Activated T-cell treated with anti-CD3 and anti-CD28 coated beads for 48 hours (primary cell): ENCODE data around the gene DPM2.
A peak's percentile ranks its signal among the peaks of the same experiment; 100 is the strongest.

Source experiments
- DNase-seq: peaks from one replicate; pipeline ENCODE4 v3.0.0-alpha.2; 2020; ENCODE audit warnings: low read depth

DPM2 gene, protein sequence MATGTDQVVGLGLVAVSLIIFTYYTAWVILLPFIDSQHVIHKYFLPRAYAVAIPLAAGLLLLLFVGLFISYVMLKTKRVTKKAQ

DNA sequence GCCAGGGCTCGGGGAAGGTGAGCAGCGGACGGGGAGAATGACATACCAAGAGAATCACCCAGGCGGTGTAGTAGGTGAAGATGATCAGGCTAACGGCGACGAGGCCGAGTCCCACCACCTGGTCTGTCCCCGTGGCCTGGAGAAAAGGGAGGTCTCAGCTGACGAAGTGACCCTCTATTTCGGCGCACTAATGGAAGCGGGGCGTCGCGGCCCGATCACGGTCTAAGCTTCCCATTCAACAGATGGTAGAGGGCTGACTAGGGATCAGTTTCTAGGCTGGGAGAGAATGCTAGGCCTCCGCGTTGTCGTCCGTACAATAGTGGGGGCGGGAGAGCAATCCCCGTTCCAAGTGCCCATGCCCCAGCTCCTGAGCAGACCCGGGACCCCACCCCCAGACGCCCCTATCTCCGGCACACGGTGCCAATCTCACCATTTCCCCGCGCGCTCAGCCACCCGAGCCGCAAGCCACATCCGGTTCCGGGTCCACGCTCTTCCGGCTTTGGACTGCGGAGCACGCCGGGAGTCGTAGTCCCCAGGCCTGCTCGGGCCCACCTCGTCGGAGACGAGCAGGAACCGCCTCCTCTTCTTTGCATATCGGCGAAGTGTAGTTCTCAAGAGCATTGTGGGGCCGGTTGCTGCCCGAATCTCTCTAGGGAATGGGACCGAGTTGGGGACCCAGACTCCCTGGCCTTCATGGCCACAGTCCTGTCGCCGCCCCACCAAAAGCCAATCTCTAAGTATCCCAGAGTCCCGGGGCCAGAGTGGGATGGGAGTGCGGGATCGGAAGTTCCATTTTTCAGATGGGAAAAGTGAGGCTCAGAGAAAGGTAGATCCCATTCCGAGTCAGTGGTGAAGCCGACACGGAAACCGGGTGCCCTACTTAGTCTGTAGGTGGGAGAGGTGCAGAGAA, at the start of gene DPM2:
Gene DPM2, minus strand, starts transcription at position 467 of the 910 bp plus-strand sequence. Its CDS starts 34 bp downstream, at position 433.
- DNase-seq, result peak; percentile 84

DNA sequence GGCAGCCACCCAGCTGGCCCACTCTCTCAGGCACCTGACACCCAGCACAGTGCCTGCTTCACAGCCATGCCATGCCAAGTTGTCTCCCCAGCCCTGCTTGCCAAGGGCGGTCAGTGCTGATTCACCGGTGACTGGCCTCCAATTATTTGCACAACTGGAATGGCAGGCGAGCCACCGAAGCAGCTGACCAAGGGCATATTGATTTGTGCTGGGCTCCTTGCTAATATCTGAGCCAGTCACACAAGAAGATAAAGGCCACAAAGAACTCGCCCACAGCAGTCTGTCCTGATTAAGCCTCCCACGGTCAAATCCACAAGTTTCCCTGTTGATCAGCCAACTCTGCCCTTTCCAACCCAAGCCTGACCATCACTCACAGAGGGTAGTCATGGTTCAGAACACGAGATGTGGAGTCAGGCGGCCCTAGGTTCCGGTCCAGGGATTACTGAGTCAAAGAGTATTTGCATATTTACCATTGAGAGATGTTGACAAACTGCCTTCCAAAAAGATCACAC, 49.5 kb upstream of the DPM2 start:
- no peak for DNase-seq

DNA sequence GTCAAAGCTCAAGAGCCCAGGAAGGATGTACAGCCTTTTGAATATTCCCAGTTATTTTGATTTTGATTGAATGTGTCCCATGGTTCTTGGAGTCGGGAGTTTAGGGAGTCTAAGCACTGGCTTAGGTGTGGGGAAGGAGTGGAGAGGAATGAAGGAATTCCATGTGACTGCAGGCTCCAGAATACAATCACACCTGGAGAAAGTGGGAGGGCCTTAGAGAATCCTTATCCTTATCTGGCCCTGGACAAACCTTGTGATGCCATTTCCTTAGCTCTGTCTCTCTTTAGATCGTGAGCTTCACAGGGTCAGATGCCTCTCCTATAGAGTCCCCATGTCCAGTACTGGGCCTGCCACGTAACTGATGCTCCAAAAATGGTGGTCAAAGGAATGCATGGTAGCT, 47.4 kb upstream of the DPM2 start:
- no peak for DNase-seq

DNA sequence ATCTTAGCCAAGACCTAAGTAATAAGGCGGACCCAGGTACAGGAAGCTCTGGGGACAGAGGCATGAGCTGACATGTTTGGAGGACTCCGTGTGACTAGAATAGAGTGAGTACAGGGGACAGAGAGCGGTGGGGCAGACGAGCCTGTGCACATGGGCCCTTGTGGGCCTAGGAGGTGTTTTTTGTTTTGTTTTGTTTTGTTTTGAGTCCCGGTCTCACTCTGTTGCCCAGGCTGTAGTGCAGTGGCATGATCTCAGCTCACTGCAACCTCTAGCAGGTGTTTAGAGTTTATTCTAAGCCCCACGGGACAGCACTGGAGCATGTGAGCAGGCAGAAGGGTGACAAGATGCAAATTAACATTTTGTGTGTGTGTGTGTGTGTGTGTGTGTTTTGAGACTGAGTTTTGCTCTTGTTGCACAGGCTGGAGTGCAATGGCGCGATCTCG, 46.2 kb upstream of the DPM2 start:
- DNase-seq, result no peak

DNA sequence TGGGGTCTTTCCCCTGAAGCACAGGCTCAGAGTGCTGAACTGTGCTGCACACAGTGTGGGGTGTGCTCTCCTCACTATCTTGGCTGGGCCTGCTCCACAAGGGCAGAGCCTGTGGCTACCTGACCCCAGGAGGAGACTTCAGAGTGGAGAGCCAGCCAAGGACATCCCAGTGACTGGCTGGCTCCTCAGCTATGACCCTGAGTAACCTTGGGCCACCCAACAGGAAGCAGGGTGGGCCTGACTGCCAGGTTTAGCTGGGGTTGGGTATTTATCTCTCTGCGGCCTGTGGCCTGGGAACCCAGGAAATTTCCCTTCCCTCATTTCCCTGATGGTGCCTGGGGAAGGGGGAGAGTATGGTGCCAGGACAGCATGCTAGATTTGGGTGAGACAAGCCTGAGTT, 45.3 kb upstream of the DPM2 start:
- no peak for DNase-seq

DNA sequence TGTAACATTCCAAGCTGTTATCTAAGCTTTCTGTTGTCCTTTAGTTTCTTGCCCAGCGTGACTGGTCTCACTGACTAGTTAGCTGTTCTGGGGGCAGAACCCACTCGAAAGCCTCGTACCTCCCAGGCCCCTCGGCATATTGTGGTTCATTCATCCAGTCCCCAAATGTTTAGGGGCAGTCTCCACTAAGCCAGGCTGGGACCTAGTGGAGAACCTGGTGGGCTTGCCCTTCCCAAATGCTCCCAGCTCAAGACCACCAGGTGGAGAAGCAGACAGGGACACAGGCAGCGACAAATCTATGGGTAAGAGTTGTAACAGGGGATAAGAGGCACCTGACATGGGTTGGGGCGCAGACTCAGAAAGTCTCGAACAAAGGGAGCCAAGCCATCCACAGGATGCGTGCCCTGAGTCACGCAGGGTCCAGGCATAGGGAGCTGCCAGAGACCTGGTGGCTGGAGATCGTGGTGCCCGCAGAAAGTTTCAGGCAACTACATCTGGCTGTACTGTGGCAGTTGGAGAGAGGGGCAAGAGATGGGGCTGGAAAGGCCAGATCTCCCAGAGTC, 44.0 kb upstream of the DPM2 start:
- no peak for DNase-seq

DNA sequence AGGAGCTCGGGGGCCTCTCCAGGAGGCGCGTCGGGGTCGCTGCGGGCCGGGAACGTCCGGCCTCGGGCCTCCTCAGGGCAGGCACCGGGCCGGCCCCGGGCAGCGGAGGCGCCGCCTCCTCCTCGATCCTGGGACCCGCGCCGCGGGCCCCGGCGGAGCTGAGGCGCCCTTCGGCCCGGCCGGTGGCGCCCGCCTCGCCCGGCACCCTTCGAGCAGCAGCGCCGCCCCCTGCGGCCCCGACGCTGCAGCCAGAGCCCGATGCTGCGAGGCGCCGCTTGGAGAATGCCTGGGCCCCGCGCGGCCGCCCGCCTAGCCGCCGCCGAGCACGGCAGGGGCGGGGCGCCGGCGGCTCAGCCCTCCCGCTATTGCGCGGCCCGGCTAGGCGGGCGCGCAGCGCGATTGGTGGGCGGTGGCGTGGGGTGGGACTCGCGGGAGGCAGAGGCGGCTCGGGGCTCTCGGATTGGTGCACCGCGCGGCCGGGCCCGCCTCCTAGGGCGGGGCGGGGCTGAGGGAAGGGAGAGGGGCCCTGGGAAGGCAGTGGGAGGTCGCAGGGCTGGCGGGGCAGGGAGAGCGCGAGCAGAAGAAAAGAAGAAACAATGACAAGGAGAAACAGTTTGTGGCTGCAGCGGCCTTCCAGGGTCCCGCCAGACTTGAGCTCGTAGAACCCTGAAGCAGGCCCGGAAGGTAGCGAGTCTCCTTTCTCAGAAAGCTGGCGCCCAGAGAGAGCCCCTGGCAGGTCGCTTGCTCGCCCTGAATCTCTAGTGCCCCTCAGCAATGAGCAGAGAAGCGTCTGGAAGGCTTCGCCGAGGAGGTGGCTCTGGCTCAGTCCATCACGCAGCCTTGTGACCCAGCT, 43.3 kb upstream of the DPM2 start, which contains the start of gene EEIG1:
Gene EEIG1, minus strand, starts transcription at position 284 of the 853 bp plus-strand sequence. CDS start 852 bp downstream, outside the sequence.
- peak; percentile 99 for DNase-seq

DNA sequence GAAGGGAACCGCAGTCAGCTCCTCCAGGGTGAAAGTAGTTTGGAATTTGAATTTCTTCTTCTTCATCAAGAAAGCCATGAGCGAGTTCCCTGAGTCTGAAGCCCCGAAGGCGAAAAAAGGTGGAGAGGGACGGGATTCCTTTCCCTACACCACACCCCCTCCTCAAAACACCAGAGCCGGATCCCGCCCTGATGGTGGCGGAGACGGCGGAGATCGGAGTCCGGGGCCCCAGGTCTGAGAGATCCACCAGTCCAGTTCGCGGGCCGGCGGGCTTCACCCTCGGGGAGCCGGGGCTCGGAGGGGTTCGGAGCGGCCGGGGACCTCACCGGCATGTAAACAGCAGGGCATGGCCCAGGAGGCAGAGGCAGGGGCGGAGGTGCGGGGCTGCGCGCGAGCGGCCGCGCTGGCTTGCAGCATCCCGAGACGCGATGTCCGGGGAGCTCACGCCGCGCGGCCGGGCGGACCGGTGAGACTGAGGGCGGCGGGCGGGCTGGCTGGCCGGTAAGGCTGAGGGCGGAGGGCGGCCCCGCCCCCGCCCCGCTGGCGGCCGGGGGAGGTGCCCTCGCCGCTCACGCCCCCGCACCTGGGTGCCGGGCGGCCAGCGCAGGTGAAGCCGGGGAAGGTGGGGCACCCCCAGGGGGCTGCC, 42.5 kb upstream of the DPM2 start:
- no peak for DNase-seq

DNA sequence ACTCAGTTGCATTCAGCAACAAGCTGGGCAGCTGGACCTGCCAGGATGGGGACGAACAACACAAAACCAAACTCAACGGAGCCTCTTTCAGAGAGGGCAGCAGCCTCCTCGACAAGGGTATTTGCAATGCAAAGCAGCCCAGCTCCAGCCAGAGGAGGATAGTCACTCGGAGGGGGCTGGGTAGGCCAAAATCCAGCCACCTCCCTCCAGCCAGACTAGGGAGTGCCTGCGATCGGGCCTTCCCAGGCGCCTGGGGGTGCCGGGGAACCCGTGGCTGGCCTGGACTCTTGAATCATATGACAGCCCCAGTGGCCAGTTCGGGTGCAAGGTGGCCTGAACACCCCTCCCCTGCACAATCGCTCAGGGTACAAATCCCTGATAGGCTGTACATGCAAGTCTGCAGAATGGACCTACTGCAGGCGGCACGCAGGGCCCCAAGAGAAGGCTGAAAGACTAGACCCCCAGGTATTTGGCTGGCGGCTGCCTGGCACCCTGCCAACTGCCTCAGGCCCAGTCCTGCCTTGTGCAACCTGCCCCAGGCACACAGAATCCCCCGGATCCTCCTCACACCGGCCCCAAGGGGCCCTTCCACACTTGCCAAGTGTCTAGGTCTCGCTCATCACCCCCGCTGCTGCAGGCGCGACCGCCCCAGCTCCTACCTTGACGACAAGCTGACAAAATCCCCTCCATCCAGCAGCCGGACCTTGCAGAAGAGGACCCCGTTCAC, 41.8 kb upstream of the DPM2 start:
- no peak for DNase-seq

DNA sequence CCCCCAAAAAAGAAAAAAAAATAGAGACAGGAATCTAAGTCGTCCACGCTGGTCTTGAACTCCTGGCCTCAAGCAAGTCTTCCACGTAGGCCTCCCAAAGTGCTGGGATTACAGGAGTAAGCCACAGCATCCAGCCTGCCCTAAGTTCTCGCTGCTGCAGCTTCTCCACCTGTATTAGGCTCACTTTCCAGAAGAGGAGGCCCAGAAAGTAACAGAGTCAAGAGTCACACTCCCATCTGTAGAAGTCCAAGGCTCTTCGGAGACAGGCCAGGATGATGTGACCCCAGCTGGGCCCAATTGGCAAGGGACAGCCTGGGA, 41.3 kb upstream of the DPM2 start:
- DNase-seq, result no peak

DNA sequence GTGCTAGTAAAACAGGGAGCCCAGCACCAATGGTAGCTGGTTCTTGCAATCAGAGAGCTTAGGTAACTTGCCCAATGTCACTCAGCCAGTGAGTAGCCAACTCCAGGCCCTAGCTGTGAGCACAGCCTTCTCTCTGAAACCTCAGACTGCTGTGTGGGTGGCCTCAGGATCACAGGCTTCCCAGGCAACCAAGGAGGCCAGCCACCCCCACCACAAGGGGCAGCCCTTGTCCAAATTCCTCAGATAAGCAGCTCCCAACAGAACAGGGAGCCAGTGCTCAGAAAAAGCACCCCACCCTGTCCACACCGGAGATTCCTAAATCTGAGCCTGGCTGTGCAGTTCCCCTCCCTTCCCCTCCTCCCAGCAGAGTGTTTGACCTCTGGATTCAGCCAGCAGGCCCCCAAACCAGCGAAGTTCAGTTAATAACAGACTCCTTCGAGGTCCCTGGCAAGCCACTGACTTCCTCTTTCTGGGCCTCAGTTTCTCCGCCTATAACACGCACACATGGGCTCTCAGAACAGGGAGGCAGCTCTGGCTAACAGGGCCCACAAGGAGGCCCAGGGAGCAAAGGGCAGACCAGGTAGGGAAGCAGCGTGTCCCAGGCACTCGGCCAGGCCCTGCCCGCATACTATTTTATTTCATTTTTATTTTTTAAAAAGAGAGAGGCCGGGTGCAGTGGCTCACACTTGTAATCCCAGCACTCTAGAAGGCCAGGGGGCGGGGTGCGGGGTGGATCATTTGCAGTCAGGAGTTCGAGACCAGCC, 40.4 kb upstream of the DPM2 start:
- no peak for DNase-seq

DNA sequence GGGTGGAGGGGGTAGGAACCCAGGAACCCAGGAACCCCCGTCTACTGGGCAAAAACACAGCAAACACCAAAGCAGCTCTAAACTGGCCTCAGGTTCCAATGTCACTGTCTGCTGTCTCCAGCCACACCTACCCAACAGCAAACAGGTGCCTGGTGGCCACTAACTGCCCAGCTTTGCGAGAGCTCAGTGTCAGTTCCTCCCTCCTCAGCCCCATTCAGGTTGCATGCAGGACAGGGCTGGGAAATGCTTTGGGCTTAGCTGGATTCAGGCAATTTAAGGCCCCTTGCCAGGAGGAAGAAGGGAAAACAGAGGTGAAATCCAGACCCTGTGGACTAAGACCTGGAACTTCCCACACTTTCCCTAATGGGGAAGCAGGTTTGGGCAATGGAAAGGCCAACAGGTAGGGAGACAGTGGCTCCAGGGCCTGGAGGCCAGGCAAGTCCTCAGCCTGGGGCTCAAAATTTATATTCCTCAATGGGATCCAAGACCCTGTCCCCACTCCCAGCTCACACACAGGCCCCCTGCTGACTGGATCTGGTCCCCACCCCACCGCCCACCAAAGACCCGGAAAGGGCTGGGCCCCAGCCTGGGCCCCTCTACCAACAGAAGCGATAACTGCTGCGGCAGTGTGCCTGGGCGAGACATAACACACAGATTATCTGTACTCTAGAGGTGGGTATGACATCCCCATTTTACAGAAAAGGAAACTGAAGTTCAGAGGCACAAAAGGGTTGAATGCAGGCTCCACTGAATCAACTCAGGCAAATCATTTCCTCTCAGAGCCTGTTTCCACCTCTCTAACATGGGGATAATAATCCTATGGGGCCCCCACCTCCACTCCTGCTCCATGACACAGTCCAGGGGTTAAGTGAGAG, 39.6 kb upstream of the DPM2 start:
- DNase-seq, result no peak

DNA sequence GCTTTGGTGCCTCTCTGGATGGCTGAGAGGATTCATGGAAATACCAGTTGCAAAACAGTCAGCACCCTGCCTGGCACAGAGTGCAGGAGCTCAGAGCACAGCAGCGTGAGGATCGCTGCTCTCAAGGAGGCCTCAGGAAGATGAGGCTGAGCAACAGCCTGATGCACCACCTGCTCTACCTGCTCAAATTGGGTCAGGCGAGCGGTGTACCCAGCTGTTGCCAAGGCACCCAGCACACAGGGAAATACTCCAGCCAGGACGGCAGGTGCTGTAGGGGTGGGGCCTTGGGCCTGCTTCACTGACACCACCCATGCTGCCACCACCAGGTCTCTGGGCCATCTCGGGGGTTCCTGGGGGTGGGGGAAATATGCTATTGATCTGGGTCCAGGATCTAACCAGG, 38.8 kb upstream of the DPM2 start:
- DNase-seq, result no peak

DNA sequence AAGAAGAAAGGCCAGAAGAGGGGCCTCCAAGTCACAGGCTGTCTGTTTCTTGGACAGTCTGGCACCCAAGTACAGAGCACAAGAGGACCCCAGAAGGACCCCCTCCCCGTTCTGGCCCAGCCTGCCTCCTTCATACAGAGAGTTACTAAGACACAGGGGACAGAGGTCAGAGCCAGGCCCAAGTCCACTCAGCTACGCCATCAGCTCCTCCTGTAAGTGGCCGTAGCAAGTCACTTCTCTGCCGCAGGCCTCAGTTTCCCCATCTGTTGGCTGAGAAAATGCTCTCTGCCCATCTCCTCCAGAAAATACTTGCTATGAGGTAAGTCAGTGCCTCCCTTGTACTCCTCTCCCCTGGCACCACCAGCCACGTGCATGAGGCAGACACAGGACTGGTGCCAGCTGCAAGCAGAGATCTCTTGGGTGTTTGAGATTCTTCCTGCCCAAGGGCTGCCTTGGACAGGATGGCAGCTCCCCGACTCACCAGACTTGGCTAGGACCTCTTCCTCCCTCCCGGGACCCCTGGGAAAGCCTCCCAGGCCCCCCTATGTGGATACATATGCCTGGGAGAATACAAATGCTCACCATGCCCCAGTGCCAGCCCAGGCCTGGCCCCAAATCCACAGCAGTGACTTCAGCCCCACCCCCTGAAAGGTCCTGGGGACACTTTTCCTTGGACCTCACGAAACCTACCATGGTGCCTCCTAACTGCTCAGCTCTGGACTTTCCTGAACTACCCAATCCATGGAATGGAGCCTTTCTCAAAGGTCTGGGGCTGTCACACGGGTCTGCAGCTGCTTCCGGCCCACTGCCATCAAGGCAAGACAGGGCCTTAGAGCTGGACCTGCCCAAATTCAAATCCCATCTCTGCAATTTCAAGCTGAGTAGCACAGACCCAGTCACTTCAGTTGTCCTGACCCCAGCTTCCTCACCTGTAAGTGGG, 38.0 kb upstream of the DPM2 start:
- no peak for DNase-seq

DNA sequence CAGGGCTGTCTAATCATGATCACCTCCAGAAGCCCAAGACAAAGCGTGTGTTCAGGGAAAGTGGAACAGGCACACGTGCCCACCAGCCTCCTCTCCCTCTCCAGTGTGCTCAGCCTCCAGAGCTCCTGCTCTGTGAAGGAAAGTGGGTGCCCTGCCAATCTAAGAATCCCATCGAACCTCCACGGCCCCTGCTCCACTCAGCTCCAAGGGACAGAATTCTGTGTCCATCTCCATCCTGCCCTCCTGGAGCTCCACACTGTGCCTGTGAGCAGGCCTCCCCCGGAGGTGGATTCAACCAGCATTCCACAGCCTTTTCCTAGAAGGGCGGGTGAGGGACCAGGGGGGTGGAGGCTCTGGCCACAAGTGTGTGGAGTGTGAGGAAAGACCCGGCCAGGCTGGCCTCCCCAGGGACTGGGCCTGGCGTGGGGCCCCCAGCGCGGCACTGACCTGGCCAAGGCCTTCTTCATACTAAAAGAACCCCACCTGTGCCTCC, 37.2 kb upstream of the DPM2 start:
- DNase-seq, result no peak

DNA sequence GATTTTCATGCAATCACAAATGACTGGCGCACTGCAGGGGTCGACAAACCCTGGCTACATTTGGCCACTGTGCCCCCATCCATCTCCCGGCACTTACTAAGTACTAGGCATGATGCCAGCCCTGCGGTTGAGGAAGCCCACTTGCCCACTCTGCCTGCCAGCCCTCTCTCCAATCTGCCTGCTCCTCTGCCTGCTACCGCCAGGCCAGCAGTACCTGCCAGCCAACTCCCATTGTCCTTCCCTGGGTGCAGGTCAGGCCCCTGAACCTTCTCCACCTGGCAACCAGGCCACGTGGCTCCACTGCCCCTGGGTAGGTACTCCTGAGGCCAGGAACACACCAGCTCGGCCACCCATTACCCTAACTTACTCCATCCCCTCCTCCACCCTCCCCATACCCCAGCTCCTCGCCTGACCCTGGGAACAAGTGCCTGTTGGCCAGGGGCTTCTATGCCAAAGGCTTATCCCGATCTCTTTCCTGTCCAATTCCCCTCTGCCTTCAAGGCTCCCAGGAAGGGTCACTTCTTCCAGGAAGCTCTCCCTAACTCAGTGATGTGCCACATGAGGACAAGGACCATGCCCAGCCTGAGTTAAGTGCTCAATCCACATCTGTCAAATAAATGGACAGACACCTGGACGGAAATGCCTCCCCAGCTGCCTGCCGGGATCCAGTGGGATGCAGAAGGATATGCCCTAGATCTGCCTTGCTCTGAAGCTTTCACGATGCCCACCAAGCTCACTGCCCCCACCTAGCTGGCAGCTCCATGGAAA, 36.5 kb upstream of the DPM2 start:
- DNase-seq, result no peak
